HPDE6-E6E7 (cell line): ENCODE measurements around the gene CIRBP.
"Not testable (repeated sequence)": the region's sequence is repeated elsewhere in the genome, so short reads cannot be mapped to it uniquely, and the experiment has no call there.

Source experiments
- DNase-seq: peaks from one replicate; pipeline ENCODE4 v3.0.0; 2011; ENCODE audit warnings: missing footprints; ENCODE audit errors: extremely low spot score

CIRBP gene

GRCh38 chr19:1290703-1291651 is 21.8 kb downstream of the CIRBP start:
- DNase-seq: no peak

GRCh38 chr19:1291761-1292418 is 22.8 kb downstream of the CIRBP start:
- no peak for DNase-seq

GRCh38 chr19:1292419-1293151 is 23.5 kb downstream of the CIRBP start:
- DNase-seq: no peak

- DNase-seq: no peak
These were observed 24.9 kb downstream of the CIRBP start for GRCh38 chr19:1293782-1294604.

GRCh38 chr19:1294688-1295087 is 25.6 kb downstream of the CIRBP start:
- DNase-seq: no peak

GRCh38 chr19:1295169-1296012 is 26.3 kb downstream of the CIRBP start:
- no peak for DNase-seq

- no peak for DNase-seq
These were observed 26.9 kb downstream of the CIRBP start for GRCh38 chr19:1296078-1296477.

- DNase-seq: no peak
These were observed 27.6 kb downstream of the CIRBP start for GRCh38 chr19:1296575-1297271.

- no peak for DNase-seq
These were observed 29.1 kb downstream of the CIRBP start for GRCh38 chr19:1298235-1298634.

GRCh38 chr19:1299801-1300200 is 30.7 kb downstream of the CIRBP start:
- DNase-seq: no peak

- no peak for DNase-seq
These were observed 31.8 kb downstream of the CIRBP start for GRCh38 chr19:1300744-1301490.

GRCh38 chr19:1302533-1303239 is 33.6 kb downstream of the CIRBP start:
- DNase-seq: no peak

- DNase-seq: no peak
These were observed 35.2 kb downstream of the CIRBP start for GRCh38 chr19:1304197-1304924.

- DNase-seq: not testable (repeated sequence)
These were observed 36.2 kb downstream of the CIRBP start for GRCh38 chr19:1305354-1305753.

- DNase-seq: no peak
These were observed 38.2 kb downstream of the CIRBP start for GRCh38 chr19:1307320-1307719.

GRCh38 chr19:1307755-1308303 is 38.7 kb downstream of the CIRBP start:
- no peak for DNase-seq

GRCh38 chr19:1308718-1309117 is 39.6 kb downstream of the CIRBP start:
- no peak for DNase-seq
